Measurements from ENCODE around the gene TAS2R5.
"Not testable (repeated sequence)": the region's sequence is repeated elsewhere in the genome, so short reads cannot be mapped to it uniquely, and the experiment has no call there.

Gene TAS2R5

GRCh38 chr7:141789917-141790316, at the start of gene TAS2R5:
Gene TAS2R5, plus strand, starts transcription at chr7:141790217. Its CDS starts 145 bp downstream, at chr7:141790362.
- no peak for DNase-seq

GRCh38 chr7:141742229-141742628, 47.8 kb upstream of the TAS2R5 start:
- no peak for DNase-seq

GRCh38 chr7:141744131-141744530, 45.9 kb upstream of the TAS2R5 start:
- DNase-seq: no peak

- no peak for DNase-seq
These were observed 41.6 kb upstream of the TAS2R5 start for GRCh38 chr7:141748396-141748795.

GRCh38 chr7:141751904-141752303, 38.1 kb upstream of the TAS2R5 start:
- not testable (repeated sequence) for DNase-seq

GRCh38 chr7:141752634-141753033, 37.4 kb upstream of the TAS2R5 start:
- DNase-seq: no peak

- DNase-seq: peak; percentile 56
These were observed 35.1 kb upstream of the TAS2R5 start for GRCh38 chr7:141754939-141755338.

GRCh38 chr7:141763797-141764196, 26.2 kb upstream of the TAS2R5 start, which contains the start of gene TAS2R3:
Gene TAS2R3, plus strand, starts transcription at chr7:141764097. Its CDS starts 62 bp downstream, at chr7:141764159.
- no peak for DNase-seq

- DNase-seq: not testable (repeated sequence)
These were observed 19.9 kb upstream of the TAS2R5 start for GRCh38 chr7:141770083-141770583.

GRCh38 chr7:141776374-141776773, 13.6 kb upstream of the TAS2R5 start, which contains the start of gene TAS2R4:
Gene TAS2R4, plus strand, starts transcription at chr7:141776674. Its CDS starts 1,815 bp downstream, at chr7:141778489.
- no peak for DNase-seq

- DNase-seq: no peak
These were observed 4.1 kb upstream of the TAS2R5 start for GRCh38 chr7:141785706-141786552.

GRCh38 chr7:141788296-141788695, 1.7 kb upstream of the TAS2R5 start:
- no peak for DNase-seq

GRCh38 chr7:141792526-141792925, 2.5 kb downstream of the TAS2R5 start:
- no peak for DNase-seq

GRCh38 chr7:141820067-141820466, 30.1 kb downstream of the TAS2R5 start:
- no peak for DNase-seq

GRCh38 chr7:141822432-141822831, 32.4 kb downstream of the TAS2R5 start:
- not testable (repeated sequence) for DNase-seq

GRCh38 chr7:141837683-141838082, 47.7 kb downstream of the TAS2R5 start:
- DNase-seq: no peak

GRCh38 chr7:141838581-141838980, 48.6 kb downstream of the TAS2R5 start:
- no peak for DNase-seq

- no peak for DNase-seq
These were observed 49.2 kb downstream of the TAS2R5 start for GRCh38 chr7:141839256-141839655.

- DNase-seq: no peak
These were observed 50.7 kb downstream of the TAS2R5 start for GRCh38 chr7:141840708-141841107.
